ENCODE measurements around the gene DHX57. TPM values are rescaled to one million over a fixed set of nuclear protein-coding genes. Genes with fewer than 3 reads are reported as not detected.
"Not testable (repeated sequence)": the region's sequence is repeated elsewhere in the genome, so short reads cannot be mapped to it uniquely, and the experiment has no call there.

DHX57 gene
- total RNA-seq, 1 donor from 2014 or later: 10.5 TPM

GRCh38 chr2:38765551-38765950 lies 110.2 kb downstream of the DHX57 start:
- H3K27me3 ChIP-seq (ENCODE audit: control insufficient read depth, insufficient read depth, low read length): no peaks in the 10 kb centered on the region
- DNase-seq (ENCODE audit: low read depth) (peak; percentile 38), FAIRE-seq (no peak)
- H3K36me3 ChIP-seq (ENCODE audit: control insufficient read depth, insufficient read depth, low read length): no peaks in the 10 kb centered on the region
- no peak overlapping the region for H3K4me3 ChIP-seq (ENCODE audit: low read depth, low read length)
- no peak for TF ChIP-seq CTCF (IDR thresholded peaks at IDR 0.05; ENCODE audit: insufficient read depth, low read length, severe bottlenecking)

GRCh38 chr2:38765149-38765548 lies 110.6 kb downstream of the DHX57 start:
- DNase-seq (ENCODE audit: low read depth): peak; percentile 84
- FAIRE-seq: no peak
- no peak for TF ChIP-seq CTCF (IDR thresholded peaks at IDR 0.05; ENCODE audit: insufficient read depth, low read length, severe bottlenecking)
- Histone ChIP-seq H3K36me3 (ENCODE audit: control insufficient read depth, insufficient read depth, low read length) (no peaks in the 10 kb centered on the region), H3K27me3 (ENCODE audit: control insufficient read depth, insufficient read depth, low read length) (no peaks in the 10 kb centered on the region), H3K4me3 (ENCODE audit: low read depth, low read length) (no peak overlapping the region)

- TF ChIP-seq CTCF (IDR thresholded peaks at IDR 0.05; ENCODE audit: insufficient read depth, low read length, severe bottlenecking): no peak
- H3K36me3 ChIP-seq (ENCODE audit: control insufficient read depth, insufficient read depth, low read length): no peaks in the 10 kb centered on the region
- no peak overlapping the region for H3K4me3 ChIP-seq (ENCODE audit: low read depth, low read length)
- FAIRE-seq (no peak), DNase-seq (ENCODE audit: low read depth) (no peak)
- no peaks in the 10 kb centered on the region for H3K27me3 ChIP-seq (ENCODE audit: control insufficient read depth, insufficient read depth, low read length)
Observed at GRCh38 chr2:38763728-38764127, 112.0 kb downstream of the DHX57 start.

- no peak overlapping the region for H3K4me3 ChIP-seq (ENCODE audit: low read depth, low read length)
- no peak for TF ChIP-seq CTCF (IDR thresholded peaks at IDR 0.05; ENCODE audit: insufficient read depth, low read length, severe bottlenecking)
- DNase-seq (ENCODE audit: low read depth): no peak
- no peak for FAIRE-seq
- no peaks in the 10 kb centered on the region for H3K36me3 ChIP-seq (ENCODE audit: control insufficient read depth, insufficient read depth, low read length)
- no peaks in the 10 kb centered on the region for H3K27me3 ChIP-seq (ENCODE audit: control insufficient read depth, insufficient read depth, low read length)
Observed at GRCh38 chr2:38763228-38763627, 112.5 kb downstream of the DHX57 start.

GRCh38 chr2:38755891-38756290 lies 119.8 kb downstream of the DHX57 start:
- DNase-seq (ENCODE audit: low read depth); H3K27me3 ChIP-seq (ENCODE audit: control insufficient read depth, insufficient read depth, low read length); H3K4me3 ChIP-seq (ENCODE audit: low read depth, low read length); FAIRE-seq; H3K36me3 ChIP-seq (ENCODE audit: control insufficient read depth, insufficient read depth, low read length): not testable (repeated sequence)

GRCh38 chr2:38754506-38754905 lies 121.2 kb downstream of the DHX57 start:
- H3K4me3 ChIP-seq (ENCODE audit: low read depth, low read length): no peak overlapping the region
- H3K36me3 ChIP-seq (ENCODE audit: control insufficient read depth, insufficient read depth, low read length): peaks cover 3% of the 10 kb centered on the region
- no peaks in the 10 kb centered on the region for H3K27me3 ChIP-seq (ENCODE audit: control insufficient read depth, insufficient read depth, low read length)
- DNase-seq (ENCODE audit: low read depth) (no peak), FAIRE-seq (no peak)
- TF ChIP-seq CTCF (IDR thresholded peaks at IDR 0.05; ENCODE audit: insufficient read depth, low read length, severe bottlenecking): no peak
